ENCODE measurements around the gene IL37.

- no peak for TF ChIP-seq GLIS3 (CRISPR knock-in tag; IDR thresholded peaks at IDR 0.05)
- no peak for TF ChIP-seq ZNF565 (CRISPR knock-in tag; conservative IDR thresholded peaks at IDR 0.05; ENCODE audit: low read depth)
- no peak for TF ChIP-seq ISL1 (CRISPR knock-in tag; IDR thresholded peaks at IDR 0.05)
- TF ChIP-seq ARNTL (CRISPR knock-in tag; IDR thresholded peaks at IDR 0.05; ENCODE audit: borderline replicate concordance, low read depth): no peak
- TF ChIP-seq, protein P1, sequence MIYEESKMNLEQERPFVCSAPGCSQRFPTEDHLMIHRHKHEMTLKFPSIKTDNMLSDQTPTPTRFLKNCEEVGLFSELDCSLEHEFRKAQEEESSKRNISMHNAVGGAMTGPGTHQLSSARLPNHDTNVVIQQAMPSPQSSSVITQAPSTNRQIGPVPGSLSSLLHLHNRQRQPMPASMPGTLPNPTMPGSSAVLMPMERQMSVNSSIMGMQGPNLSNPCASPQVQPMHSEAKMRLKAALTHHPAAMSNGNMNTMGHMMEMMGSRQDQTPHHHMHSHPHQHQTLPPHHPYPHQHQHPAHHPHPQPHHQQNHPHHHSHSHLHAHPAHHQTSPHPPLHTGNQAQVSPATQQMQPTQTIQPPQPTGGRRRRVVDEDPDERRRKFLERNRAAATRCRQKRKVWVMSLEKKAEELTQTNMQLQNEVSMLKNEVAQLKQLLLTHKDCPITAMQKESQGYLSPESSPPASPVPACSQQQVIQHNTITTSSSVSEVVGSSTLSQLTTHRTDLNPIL (CRISPR knock-in tag; IDR thresholded peaks at IDR 0.05; ENCODE audit: low read depth): no peak
- TF ChIP-seq RARB (CRISPR knock-in tag; IDR thresholded peaks at IDR 0.05): no peak
- no peak for TF ChIP-seq TCF4 (CRISPR knock-in tag; IDR thresholded peaks at IDR 0.05; ENCODE audit: borderline replicate concordance)
- no peak for TF ChIP-seq OSR1 (CRISPR knock-in tag; IDR thresholded peaks at IDR 0.05)
- TF ChIP-seq ZFP3 (CRISPR knock-in tag; IDR thresholded peaks at IDR 0.05): no peak
These were observed 33.5 kb upstream of the IL37 start for GRCh38 chr2:112877423-112877822.

Measured in SK-N-SH treated with all-trans-retinoic acid at 6 μM for 48 hours (cell line).